GM19455 (cell line): ENCODE results near the gene SLC44A1.

Source experiments
- ATAC-seq: cut with Tn5 transposase; IDR thresholded peaks from one replicate; pipeline ENCODE4 v1.9.1; 2021; ENCODE audit not compliant: unreplicated experiment

The SLC44A1 gene

DNA sequence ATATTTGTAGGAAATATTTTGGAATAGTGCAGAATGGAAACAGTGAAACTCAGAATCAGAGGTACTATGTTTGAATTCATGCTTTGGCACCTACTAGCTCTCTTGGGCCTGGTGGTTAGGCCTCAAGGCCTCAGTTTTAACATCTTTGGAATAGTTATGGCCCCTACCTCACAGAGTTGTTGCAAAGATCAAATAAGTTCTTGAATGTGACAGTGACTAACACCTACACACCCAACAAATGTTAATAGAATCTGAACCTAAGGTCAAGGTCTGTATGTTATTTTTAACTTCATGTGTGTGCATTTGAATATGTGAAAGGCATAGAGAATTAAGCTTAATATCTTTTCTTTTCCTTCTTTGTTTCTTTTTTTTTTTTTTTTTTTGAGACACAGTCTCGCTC lies 87.3 kb downstream of the SLC44A1 start:
- no peak for ATAC-seq

DNA sequence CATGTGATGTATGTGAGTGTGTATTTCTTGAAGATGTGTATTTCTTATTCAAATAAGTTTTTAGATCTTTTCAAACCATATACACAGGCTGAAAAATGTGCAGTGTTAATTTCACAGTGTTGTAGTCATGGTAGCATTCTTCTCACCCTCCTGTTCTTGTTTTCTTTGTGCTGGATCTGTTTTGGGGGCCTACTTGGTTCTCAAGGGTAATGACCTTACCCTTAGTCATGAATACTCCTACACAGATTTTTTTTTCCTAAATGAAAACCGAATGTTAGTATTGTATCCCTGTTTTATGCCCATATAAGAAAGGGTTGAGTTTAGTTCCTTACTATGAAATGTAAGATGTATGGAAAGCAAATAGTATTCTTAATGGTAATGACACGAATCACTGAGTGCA lies 88.0 kb downstream of the SLC44A1 start:
- ATAC-seq: no peak

DNA sequence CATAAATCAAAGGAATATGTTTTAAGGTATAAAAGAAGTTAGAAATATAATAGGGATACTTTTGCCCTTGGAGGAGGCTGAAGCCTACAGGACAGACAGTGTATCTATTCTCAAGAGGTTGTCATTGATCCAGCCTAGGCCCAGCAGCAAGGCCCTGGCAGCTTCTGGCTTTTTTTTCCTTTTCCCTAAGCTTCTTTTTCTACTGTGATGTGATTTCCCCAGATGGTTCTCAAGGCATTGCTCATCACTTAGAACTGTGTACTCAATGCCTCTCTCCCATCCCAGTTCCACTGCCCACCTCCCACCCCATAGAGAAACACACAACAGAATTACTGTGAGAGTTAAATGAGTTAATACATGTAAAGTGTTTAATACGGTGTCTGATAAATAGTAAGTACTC lies 88.6 kb downstream of the SLC44A1 start:
- no peak for ATAC-seq

DNA sequence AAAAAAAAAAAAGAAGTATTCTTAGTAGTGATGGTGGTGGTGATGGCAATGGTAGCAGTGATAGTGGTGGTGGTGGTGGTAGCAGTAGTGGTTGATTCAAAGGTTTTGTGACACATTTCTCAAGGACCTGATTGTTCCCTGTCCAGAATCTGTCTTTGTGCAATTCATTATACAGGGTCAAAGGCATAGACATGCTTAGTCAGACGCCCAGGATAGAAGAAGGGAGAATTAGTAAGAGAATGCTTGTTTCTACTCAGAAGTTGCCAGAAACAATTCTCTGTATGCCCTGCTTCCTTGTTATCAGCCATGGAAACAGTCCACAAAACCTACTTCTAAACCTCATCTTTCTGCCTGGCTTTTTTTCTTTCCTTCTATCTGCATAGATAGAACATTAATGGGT lies 89.4 kb downstream of the SLC44A1 start:
- ATAC-seq: no peak

DNA sequence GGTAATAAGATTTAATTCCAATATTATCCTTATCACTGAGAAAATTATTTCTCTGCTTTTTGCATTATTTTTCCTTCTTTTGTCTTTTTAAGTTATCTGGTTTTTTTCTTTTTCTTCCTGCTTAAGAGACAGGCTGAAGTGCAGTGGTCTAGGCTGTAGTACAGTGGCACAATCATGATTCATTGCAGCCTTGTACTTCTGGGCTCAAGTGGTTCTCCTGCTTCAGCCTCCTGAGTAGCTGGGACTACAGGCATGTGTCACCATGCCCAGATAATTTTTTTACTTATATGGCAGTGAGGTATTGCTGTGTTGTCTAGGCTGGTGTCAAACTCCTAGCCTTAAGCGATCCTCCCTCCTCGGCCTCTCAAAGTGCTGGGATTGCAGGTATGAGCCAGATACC lies 93.9 kb downstream of the SLC44A1 start:
- ATAC-seq: no peak

DNA sequence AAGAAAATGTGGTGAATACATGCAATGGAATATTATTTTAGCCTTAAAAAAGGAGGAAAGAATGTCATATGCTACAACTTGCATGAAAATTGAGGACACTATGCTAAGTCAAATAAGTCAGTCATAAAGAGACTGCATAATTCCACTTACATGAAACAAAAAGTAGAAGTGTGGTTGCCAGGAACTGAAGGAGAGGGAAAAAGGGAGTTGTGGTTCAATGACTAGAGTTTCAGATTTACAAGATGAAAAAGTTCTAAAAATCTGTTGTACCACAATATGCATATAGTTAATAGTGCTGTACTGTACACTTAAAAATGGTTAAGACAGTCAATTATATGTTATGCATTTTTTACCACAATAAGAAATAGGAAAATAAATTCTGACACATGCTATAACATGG lies 95.4 kb downstream of the SLC44A1 start:
- ATAC-seq: no peak

DNA sequence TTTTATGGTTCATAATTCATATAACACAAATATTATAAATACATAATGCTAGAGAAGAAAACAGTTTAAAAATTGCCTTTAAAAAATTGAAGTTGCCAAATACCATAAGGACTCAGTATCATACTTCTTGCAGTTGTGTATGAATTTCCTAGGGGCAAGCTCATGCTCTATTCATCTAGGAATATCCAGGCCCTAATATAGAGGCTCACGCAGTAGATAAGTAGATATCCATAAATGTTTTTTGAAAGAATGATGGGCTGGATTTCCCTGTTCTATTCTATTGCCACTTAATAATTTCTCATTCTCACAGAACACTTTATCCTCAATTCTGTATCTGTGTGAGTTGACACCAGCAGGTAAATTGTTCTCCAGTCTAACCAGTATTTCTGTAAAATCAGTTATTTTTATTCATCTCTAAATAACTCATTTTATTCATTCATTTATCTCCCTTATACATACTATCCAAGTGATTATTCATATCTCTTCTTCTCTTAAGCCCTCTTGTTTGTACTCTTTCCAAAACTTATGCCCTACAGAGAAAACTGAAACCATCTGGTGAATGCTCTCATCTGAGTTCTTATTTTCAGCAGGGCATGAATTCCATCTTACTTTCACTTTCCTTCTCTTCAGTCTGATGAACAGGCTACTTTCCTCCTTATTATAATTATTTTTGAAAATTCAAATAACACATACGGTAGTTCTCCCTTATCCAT lies 97.1 kb downstream of the SLC44A1 start:
- peak; percentile 64 for ATAC-seq

DNA sequence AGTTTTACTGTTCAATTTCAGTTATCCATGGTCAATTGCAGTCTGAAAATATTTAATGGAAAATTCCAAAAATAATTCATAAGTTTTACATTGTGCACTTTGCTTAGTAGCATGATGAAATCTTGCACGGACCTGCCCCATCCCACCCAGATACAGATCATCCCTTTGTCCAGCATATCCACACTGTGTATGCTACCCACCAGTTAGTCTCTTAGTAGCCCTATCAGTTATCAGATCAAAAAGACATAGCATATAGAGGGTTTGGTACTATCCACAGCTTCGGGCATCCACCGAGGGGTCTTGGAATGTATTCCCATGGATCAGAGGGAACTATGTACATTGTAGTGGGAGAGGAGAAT lies 97.7 kb downstream of the SLC44A1 start:
- no peak for ATAC-seq

DNA sequence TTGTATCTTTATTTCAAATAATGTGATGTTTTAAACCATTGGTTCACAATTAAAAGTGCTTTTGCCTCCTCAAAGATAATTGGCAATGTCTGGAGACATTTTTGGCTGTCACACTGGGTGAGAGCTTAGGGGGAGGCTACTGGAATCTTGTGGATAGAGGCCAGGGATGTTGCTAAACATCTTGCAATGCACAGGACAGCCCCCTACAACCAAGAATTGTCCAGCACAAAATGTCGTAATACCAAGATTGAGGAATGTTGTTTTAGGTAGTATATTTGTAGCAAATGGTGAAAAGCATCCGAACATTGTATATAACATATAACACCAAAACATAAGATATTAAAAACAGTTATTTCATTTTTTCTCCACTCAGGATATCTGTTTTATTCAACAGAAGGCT lies 99.8 kb downstream of the SLC44A1 start:
- no peak for ATAC-seq

DNA sequence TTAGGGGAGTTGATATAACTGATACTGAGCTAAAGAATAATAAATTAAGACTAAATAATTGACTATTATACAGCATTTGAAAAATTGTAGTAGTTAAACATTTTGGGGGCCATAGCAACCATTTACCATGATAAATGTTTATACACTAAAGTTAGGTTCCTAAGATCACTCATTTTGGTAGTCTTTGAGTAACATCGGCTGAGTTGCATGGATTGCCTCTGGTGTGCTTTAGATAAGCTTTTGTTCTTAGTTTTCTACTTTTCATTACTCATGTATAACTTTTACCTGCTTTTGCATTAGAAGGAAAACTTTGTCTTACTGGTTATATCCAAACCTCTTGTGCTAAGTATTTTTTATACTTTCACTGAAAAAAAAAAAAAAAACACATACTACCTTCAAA lies 101.2 kb downstream of the SLC44A1 start:
- ATAC-seq: no peak

DNA sequence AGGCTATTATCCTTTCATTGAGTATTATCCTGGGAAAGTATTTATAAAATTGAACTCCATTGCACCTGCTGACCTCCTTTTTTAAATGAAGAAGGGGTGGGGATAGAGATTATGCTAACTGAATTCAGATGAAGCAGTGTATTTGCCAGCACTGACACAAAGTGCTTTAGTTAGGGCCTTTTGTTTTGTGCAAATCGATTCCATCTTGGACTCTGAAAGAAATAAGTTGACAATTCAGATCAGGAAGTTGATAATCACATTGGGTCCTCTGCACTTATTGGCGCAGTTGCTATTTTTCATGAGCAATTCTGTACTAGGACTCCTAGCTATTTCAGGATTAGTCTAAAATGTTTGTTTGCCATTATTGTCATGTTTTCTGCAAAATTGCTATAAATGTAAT lies 101.8 kb downstream of the SLC44A1 start:
- ATAC-seq: no peak

DNA sequence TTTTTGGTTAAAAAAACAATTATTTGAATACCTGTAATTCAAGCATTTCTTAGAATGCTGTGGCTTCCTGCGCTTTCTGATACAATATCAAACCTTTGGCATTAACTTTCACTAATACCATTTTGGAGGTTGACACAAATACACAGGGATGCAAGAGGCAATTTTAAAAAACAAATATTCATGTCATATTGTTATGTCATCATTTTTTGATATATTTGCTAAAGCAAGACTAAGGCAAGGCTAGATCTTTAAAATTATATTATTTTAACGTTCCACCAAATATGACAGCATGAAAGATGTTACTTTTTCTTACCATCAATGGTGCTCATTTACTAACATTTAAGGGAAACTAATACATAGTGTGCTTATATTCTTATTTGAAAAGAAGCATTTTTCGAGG lies 110.0 kb downstream of the SLC44A1 start:
- ATAC-seq: no peak

DNA sequence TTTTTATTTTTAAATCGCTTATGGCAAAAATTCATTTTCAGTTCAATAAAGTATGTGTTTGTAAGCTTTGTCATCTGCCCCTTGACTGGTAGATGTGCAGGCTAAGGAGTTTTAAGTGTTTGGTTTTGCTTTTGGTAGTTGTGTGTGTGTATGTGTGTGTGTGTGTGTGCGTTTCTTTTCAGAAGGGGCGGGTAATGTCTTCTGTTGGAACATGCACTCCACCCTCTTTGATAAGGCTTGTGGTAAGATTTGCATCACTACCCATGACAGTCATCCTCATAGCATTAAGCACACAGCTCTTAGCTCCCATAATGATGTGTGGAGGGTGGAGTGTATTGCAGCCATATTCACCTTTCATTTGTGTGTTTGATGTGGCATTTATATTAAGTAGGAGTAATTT lies 111.3 kb downstream of the SLC44A1 start:
- no peak for ATAC-seq

DNA sequence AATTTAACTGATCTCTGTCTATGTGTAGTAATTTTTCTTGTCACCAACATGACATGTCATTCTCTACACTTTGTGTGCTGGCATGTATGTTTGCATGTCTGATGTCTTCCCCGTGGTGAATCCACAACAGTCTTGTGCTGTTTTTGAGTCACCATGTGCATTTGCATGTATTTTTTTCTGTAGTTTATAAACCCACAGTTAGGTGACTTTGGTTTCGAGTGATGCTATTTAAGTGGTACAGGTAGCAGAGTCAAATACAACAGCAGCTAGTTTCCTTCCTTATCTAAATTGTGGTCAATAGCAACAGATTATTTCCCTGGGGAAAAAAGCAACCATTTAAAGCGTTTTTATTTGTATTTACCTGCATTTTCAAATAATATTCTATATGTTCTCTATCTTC lies 113.5 kb downstream of the SLC44A1 start:
- peak; percentile 93 for ATAC-seq

DNA sequence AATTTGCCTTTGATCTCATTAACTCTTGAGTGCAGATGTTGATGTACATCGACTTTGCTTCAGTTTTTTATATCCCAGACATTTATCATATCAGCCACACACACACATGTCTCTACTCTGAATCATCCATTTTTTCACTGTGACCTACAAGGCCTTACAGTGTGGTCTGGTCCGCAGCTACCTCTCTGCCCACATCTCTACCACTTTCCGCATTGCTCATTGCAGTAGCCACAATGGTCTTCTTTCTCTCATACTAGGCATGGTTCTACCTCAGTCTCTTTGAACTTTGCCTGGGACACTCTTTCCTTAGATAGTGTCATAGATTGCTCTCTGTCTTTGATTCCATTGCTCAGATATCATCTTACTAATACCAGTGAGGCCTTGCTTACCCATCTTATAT lies 115.4 kb downstream of the SLC44A1 start:
- peak; percentile 48 for ATAC-seq

DNA sequence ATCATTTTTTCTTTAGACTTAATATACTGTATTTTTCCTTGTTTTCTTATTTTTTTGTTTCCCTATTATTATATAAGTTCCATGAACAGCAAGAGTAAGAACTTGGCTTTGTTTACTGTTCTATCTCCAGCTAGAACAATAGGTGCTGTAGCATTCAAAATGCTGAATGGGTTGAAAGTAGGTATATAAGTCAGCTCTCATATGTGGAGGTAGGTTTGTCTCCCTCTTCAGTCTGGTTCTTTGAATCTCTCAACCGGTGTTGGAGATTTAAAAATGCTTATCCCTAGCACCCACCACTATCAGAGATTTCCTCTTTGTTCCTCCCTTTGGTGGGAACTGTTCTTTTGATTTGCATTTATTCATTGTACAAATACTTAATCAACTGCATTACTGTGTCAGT lies 115.9 kb downstream of the SLC44A1 start:
- no peak for ATAC-seq

DNA sequence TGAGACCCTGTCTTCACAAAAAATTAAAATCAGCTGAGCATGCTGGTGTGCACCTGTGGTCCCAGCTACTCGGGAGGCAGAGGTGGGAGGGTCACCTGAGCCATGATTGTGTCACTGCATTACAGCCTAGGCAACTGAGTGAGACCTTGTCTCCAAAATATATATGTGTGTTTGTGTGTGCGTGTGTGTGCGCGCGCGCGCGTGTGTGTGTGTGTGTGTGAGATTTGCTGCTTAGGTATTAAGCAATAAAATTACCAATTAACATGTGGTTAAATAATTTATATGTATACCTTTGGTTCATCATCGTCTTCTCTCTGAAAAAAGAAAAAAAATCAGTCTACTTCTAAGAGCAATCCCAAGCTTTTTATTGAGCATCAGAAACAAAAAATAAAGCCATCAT lies 117.4 kb downstream of the SLC44A1 start:
- ATAC-seq: no peak

DNA sequence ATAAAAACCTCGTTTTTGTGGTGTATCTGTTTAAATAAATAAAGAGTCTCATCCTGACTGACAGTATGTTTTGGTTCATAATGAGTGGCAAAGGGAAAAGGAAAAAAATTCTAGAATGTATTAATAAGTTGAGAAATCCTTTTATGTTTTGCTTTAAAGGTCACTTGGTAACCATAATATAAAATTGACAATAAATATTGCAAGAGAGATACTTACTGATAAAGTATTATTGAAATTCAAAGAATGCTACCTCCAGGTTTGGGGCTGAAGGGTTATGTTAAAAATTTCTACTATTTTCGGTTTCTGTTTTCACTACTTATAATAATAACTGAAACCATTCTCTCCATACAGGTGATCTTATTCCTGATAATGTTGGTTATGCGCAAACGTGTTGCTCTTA lies 118.0 kb downstream of the SLC44A1 start:
- no peak for ATAC-seq

DNA sequence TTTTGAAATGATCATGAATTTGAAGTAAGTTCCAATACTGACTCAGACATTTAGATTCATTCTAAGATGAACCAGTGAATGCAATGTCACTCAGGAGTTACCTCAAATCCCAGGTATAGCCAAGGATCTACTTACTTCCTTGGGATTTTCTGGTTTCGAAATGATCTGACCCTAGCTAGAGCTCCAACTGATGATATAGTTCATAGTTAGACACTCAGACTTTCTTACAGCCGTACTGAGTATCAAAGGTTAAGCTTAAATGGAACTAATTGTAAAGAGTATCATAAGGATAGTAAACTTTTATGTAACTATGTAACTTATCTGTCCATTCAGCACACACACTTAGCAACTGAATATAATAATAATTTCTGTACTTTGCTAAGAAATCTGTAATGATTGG lies 119.4 kb downstream of the SLC44A1 start:
- ATAC-seq: no peak

DNA sequence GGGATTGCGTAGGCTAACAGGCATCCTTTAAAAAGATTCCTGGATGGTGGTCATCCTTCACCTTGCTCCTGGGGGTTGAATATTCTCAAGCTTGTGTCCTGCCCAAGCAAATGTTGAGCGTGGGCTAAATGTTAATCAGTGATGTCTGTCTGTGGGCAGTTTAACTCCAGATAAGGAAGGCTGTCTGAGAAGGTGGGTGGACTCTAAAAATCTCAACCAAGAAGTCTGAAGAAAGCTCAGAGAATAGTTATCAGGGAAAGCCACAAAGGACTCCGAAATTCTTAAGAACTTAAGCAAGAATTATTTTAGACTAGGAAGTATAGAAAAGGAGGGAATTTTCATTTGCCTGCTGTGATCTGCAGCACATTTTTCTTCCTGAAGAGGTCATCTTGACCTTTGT lies 125.5 kb downstream of the SLC44A1 start:
- no peak for ATAC-seq

DNA sequence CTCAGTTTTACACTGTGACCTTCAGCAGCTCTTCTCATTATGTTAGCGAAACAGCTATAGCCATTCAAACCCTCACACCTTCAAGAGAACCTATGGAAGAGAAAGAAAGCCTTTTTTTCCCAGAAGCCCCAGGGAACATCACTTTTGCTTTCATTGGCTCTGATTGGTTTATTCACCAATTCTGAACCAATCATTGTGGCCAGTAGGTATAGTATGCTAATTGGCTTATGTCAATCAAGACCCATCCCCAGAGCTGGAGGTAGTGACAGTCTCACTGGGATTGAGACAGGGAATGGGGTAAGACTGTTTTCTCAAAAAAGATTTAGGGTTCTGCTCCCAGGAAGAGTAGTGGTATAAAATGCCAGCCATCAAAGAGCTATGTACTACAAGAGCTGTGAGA lies 129.3 kb downstream of the SLC44A1 start:
- ATAC-seq: no peak

DNA sequence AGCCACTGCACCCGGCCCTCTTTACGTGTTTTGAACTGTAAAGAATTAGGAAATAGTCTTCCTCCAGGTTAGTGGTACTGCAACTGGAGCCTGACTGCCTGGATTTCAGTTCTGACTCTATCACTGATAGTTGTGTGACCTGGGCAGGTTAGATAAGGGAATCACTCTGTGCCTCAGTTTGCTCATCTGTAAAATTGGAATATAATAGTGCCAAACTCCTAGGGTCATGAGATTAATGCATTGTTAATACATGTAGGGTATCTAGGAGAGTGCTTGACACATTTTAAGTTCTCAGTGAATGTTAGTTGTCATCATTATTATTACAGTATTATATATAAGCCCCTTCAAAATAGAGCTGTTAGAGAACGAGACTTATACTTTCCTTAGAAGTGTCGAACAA lies 130.9 kb downstream of the SLC44A1 start:
- no peak for ATAC-seq

DNA sequence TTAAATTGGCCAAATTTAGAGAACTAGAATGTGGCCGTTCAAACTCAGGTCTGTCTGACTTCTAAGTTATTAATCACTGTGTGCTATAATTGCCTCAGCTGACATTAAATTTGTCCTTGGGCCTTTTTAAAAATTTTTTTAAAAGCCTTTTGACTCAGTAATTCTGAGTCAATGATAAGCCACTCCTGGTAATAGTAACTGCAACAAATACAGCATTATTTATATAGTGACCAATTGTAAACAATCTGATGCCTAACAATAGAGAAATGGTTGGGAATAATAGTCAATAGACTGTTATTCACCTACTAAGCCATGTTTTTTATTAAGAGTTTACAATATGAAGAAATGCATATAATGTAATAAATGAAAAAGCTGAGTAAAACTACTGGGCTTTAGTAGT lies 132.4 kb downstream of the SLC44A1 start:
- ATAC-seq: no peak
